ENCODE results near the gene MFAP1. TPM values are rescaled to one million over a fixed set of nuclear protein-coding genes. Genes with fewer than 3 reads are reported as not detected.
"Not testable (repeated sequence)": the region's sequence is repeated elsewhere in the genome, so short reads cannot be mapped to it uniquely, and the experiment has no call there.

Gene MFAP1
- total and polyA plus RNA-seq, 12 donors, result 13.0 to 23.4 (median 20.7) TPM

- H3K9me3 ChIP-seq; H3K4me3 ChIP-seq; H3K27me3 ChIP-seq; intact Hi-C loops (cut with DNase I); H3K27ac ChIP-seq; H3K36me3 ChIP-seq; ATAC-seq; DNase-seq: not testable (repeated sequence)
- peaks cover 5 to 37% (median 18%) of the 10 kb centered on the region in 9 donors for H3K4me1 ChIP-seq
- WGBS, 2 donors, result 95% methylated on average over 9 of the region's 9 CpGs
Measured at GRCh38 chr15:43829951-43830540, 5.6 kb upstream of the MFAP1 start.

DNA sequence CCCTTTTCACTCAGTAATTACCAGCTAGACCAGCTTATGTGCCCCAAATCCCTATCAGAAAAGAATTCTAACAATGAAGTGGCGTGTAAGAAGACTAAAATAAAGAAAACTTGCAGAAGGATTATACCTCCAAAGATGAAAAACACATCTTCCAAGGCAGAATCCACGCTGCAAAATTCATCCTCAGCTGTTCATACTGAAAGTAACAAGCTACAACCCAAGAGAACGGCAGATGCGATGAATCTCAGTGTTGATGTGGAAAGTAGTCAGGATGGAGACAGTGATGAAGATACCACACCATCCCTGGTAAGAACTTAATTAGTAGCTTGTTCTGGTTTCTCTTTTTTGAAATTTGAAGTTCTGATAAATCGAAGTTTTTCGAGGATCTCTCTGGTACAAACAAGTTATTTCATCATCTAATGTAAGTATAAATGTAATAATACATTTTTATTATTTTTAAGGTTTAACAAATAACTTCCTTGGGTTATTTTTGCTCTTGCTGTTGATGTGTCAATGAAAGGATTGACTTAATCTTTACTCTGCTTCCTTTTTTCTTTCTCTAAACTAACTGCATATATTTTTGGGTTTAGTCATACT lies 3.7 kb upstream of the MFAP1 start:
- no peaks in the 10 kb centered on the region for H3K27me3 ChIP-seq
- 59 to 63% methylated on average over 6 of the region's 6 CpGs for WGBS, 2 donors
- DNase-seq, result no peak
- no peak for ATAC-seq
- intact Hi-C loops (cut with DNase I), result no loop called here
- H3K4me3 ChIP-seq, result peak overlapping the region in 4 of 10 donors; percentile 59 to 66 (median 62)
- peaks cover 13 to 49% (median 26%) of the 10 kb centered on the region in 9 donors for H3K4me1 ChIP-seq
- H3K36me3 ChIP-seq, result peaks cover 0 to 4% (median 0%) of the 10 kb centered on the region in 9 donors
- no peaks in the 10 kb centered on the region for H3K9me3 ChIP-seq
- peak overlapping the region in 2 of 10 donors; percentile 24 to 27 for H3K27ac ChIP-seq
- TF ChIP-seq, protein P1, sequence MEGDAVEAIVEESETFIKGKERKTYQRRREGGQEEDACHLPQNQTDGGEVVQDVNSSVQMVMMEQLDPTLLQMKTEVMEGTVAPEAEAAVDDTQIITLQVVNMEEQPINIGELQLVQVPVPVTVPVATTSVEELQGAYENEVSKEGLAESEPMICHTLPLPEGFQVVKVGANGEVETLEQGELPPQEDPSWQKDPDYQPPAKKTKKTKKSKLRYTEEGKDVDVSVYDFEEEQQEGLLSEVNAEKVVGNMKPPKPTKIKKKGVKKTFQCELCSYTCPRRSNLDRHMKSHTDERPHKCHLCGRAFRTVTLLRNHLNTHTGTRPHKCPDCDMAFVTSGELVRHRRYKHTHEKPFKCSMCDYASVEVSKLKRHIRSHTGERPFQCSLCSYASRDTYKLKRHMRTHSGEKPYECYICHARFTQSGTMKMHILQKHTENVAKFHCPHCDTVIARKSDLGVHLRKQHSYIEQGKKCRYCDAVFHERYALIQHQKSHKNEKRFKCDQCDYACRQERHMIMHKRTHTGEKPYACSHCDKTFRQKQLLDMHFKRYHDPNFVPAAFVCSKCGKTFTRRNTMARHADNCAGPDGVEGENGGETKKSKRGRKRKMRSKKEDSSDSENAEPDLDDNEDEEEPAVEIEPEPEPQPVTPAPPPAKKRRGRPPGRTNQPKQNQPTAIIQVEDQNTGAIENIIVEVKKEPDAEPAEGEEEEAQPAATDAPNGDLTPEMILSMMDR (IDR thresholded peaks at IDR 0.05), result no peak

- Histone ChIP-seq H3K4me3 (peak within 1 kb of the TSS; percentile 27 to 66 (median 57)), H3K36me3 (peaks cover 0 to 11% (median 0%) of the 10 kb centered on the region in 9 donors), H3K9me3 (no peaks in the 10 kb centered on the region), H3K27me3 (no peaks in the 10 kb centered on the region), H3K27ac (peak within 1 kb of the TSS; percentile 25 to 82 (median 67)), H3K4me1 (peaks cover 15 to 61% (median 41%) of the 10 kb centered on the region in 9 donors)
- TF ChIP-seq, protein P1 (IDR thresholded peaks at IDR 0.05), result no peak
- intact Hi-C loops (cut with DNase I), result no loop called here
- peak; percentile 80 to 82 for DNase-seq
- peak; percentile 76 to 87 (median 82) for ATAC-seq
- WGBS, 2 donors, result 5 to 6% methylated on average over 48 of the region's 48 CpGs
Measured at GRCh38 chr15:43826508-43827341, 2.2 kb upstream of the MFAP1 start, which contains the start of gene WDR76. Gene WDR76, plus strand, starts transcription at chr15:43827002. Its CDS starts 31 bp downstream, at chr15:43827033.

GRCh38 chr15:43826029-43826507 lies 1.6 kb upstream of the MFAP1 start:
- Histone ChIP-seq H3K9me3 (no peaks in the 10 kb centered on the region), H3K27me3 (no peaks in the 10 kb centered on the region), H3K27ac (peak overlapping the region in 8 of 10 donors; percentile 25 to 82 (median 68)), H3K4me3 (peak overlapping the region in 8 of 10 donors; percentile 42 to 66 (median 59)), H3K36me3 (peaks cover 0 to 11% (median 0%) of the 10 kb centered on the region in 9 donors), H3K4me1 (peaks cover 15 to 65% (median 45%) of the 10 kb centered on the region in 9 donors)
- ATAC-seq (no peak), DNase-seq (no peak)
- TF ChIP-seq, protein P1 (IDR thresholded peaks at IDR 0.05), result no peak
- intact Hi-C loops (cut with DNase I), result no loop called here
- 94 to 96% methylated on average over 11 of the region's 11 CpGs for WGBS, 2 donors

- H3K9me3 ChIP-seq; DNase-seq; intact Hi-C loops (cut with DNase I); H3K27me3 ChIP-seq; ATAC-seq: not testable (repeated sequence)
- 95 to 96% methylated on average over 11 of the region's 11 CpGs for WGBS, 2 donors
- Histone ChIP-seq H3K4me3 (peak overlapping the region in 1 of 10 donors; percentile 97), H3K4me1 (peaks cover 15 to 65% (median 45%) of the 10 kb centered on the region in 9 donors), H3K27ac (peak overlapping the region in 1 of 10 donors; percentile 97), H3K36me3 (peaks cover 0 to 14% (median 0%) of the 10 kb centered on the region in 9 donors)
Measured at GRCh38 chr15:43825305-43825704, 815 bp upstream of the MFAP1 start.

Measured in heart right ventricle (tissue), 16 donors.